Stimulated activated CD8-positive, alpha-beta memory T cell treated with anti-CD3 and anti-CD28 coated beads, Interleukin-15, amount 100 ng/mL, for 1 hour (primary cell): ENCODE measurements around the gene TTL.
A peak's percentile ranks its signal among the peaks of the same experiment; 100 is the strongest.
"Not testable (repeated sequence)": the region's sequence is repeated elsewhere in the genome, so short reads cannot be mapped to it uniquely, and the experiment has no call there.

ENCODE experiments used
- DNase-seq: peaks from one replicate; pipeline ENCODE4 v3.0.0-alpha.2; 2020; ENCODE audit warnings: low read depth

Gene TTL

DNA sequence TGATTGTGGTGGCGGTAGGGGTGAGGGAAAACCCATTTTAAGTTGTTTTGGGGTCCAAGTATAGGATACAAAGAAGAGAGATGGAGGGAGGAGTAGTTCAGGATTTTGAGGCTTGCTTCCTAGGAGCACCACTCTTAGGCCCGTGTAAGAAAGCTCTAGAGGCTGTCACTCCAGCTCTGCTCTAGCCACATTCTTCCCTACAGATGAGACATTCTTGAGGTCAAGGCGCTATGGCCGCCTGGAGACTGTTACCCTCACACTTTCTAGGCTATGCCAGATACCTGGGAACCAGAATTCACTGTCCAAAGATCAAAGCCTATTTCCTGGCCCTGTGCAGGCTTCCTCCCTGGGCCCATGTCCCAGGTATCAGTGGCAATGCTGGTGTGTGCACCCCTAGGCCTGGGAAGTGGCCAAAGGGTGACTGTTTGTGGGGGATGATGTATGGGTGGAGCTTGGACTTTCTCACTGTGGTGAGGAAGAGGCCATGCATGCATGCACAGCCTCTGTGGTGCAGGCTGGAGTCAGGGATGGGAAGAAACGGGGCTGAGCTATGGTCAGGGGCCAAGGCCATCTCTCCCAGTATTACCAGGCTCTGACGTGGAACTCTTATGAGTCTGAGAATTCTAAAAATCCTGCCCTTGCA lies 7.0 kb upstream of the TTL start:
- DNase-seq = no peak

DNA sequence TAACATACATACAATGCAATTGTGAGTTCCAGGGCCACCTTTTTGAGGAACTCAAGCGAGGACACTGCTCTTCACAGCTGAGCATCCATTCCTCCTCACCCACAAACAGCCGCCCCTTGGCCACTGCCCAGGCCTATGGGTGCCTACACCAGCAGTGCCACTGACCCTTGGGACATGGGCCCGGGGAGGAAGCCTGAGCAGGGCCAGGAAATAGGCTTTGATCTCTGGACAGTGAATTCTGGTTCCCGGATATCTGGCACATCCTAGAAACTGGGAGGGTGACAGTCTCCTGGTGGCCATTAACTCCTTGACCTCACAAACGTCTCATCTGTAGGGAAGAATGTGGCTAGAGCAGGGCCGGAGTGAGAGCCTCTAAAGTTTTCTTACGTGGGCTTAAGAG lies 5.5 kb upstream of the TTL start:
- no peak for DNase-seq

DNA sequence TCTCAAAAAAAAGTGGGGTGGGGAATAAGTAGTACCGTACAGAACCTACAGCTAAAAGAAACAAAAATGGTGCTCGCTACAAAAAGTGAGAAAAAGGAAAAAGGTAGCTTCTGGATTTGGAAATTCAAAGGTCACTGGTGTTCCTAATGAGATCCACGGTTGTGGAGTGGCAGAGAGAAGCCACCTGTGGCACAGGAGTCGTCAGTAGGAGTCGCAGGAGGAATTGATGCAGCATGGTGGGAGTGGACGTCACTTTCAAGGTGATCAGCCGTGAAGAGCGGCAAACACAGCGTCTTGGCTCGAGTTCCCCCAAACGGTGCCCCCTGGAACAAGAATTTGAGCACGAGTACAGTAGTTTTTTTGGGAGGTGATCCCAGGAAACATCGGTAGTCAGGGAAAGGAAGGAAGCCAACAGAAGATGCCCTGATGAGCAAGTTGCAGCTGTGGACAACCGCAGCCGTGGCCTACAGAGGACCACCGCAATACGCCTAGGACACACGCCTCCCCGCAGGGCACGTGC lies 1.4 kb upstream of the TTL start:
- no peak for DNase-seq

DNA sequence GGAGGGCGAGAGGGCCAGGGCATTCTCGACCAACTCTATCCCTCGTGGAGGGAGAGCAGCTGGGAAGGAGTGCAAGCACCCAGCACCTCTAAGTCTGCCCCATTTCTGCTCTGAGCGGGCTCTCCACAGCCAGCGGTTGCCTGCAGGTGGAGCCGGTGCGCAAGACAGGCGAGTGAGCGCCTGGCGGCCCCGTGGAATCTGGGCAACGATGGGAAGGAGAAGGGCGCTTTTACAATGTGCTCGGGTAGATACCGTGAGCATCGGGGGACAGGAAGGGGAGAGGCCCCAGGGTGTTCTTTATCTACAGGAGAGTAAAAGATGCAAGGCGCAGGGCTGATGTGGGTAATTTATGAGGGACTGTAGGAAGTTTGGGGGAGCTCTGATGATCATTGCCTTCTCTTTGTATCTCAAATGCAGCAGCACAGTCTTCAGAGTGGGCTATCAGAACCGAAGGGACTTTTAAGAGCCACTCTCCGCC lies 867 bp upstream of the TTL start:
- DNase-seq = peak; percentile 67

DNA sequence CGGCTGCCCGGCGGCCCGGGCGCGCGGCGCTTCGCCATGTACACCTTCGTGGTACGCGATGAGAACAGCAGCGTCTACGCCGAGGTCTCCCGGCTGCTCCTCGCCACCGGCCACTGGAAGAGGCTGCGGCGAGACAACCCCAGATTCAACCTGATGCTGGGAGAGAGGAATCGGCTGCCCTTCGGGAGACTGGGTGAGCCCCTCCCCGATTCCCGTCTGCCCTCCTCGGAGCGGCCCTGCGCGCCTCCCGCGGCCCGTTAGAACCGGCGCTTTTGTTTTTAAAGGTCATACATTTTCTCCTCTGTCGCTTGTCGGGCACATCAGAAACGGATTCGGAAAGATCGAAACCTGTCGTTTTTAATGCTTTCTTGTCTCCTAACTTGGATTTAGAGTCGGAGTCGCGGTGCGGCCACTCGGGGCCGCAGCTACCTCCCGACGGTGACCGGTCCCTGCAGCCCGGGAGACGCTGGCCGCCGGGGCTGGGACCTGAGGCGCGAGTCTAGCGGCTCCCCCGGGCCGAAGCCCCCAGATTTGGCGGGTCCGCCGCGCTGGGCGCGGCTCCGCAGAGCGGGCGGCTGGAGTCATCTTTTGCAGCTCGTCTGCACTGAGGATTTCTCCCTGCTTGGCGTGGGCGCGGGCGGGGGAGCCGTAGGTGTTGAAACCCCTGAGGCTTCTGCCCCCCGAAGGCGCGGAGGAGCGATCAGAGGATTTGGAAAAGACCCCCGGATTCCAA lies 519 bp downstream of the TTL start:
- no peak for DNase-seq

DNA sequence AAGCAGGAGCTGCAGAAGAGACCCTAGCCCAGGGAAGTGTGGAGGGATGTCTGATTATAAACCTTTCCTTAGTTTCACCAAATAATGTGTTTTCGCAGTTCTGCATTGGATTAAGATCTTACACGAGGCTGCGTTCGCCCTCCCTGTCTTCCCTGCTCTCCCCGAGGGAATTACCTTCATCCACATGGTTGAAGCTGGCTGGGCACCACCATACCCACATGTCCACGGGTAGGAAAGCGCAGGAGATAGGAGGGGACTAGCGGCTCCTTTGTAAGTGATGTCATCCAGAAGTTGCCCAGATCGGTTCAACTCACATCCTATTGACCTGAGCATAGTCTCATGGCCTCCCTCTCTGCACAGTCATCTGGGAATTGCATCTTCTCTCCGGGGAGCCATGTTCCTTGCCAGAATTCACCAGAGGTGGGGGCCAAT lies 1.1 kb downstream of the TTL start:
- no peak for DNase-seq

DNA sequence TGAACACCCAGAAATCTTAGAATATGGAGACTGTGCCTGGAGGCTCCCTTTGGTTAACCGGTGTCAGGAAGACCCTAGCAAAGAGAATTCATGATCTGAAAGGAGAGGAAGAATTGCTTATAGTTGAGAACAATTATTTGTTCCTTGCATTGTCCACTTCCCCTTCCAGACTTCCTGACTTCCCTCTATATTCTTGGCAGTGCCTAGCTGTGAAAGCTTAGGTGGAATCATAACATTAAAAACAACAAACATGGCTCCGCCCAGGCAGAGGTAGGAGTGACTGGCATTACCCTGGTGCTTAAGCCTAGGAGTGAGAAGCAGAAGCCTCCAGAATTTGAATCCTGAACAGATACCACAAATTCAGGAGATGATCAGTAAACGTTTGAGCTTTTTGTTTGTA lies 1.9 kb downstream of the TTL start:
- no peak for DNase-seq

DNA sequence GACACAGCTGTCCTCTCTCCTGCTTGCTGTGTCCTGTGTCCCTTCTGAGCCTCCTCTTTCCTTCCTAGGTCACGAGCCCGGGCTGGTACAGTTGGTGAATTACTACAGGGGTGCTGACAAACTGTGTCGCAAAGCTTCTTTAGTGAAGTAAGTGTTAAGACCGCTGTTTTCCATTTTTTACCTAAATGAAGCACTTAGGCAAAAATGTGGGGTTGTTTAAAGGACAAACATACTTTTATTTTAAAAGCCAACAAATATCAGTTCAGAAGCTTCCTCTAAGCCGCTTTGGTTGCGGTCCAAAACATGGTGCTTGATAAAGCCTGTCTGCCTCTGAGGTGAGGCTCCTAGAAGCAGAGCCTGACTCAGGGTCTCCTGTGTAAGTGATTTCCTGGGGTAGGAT lies 3.9 kb downstream of the TTL start:
- no peak for DNase-seq

DNA sequence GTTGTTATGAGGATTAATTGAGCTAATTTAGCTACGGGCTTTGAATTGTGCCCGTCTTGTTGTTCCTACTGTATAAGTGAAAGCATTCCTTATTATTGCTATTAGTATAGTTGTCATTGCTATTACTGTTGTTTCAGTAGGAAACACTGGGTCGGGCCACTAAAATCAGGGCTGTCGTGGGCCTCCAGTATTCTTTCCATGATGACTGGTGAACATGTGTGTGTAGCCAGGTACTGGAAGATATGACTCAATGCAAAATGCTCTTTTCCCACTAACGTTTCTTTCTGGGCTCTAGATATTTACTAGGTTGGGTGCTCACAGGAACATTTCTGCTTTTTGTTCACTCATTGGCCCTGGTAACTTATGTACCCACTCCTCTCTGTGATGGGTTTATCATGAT lies 4.9 kb downstream of the TTL start:
- DNase-seq = no peak

DNA sequence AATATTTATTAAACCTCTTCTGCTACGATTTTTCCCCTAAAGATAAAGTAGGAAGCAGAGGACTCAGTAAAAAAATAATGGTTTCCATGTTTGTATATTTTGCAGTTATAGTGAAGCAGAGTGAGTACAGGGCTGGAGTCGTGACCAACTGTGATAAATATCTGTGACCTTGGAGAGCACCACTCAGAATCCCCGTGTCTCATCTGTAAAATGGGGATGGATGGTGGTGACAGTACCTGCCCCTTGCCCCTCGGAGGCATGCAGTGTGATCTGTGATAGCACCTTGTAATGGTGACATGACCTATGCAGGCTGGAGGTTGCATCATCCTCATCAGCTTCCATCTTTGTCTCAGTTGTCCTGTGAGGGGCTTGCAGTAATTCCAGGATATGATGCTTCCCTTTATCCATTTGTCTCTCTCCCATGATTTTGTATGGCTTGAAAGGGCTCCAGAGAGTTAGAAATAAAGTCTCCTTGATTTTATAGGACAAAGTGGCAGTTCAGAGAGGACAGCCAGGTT lies 5.5 kb downstream of the TTL start:
- DNase-seq = no peak

DNA sequence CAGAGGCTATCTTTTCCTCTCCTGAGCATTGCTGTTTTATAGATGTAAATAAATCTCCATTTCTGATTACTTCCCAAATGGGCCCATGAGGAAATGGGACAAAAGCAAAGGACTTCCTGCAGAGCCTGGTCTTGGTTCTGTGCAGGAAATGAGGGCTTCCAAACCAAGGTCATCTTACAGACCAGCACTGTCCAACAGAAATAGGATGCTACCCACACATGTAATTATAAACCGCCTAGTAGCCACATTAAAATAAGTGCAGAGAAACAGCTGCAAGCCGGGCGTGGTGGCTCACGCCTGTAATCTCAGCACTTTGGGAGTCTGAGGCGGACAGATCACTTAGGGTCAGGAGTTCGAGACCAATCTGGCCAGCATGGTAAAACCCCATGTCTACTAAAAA lies 6.2 kb downstream of the TTL start:
- DNase-seq = no peak

DNA sequence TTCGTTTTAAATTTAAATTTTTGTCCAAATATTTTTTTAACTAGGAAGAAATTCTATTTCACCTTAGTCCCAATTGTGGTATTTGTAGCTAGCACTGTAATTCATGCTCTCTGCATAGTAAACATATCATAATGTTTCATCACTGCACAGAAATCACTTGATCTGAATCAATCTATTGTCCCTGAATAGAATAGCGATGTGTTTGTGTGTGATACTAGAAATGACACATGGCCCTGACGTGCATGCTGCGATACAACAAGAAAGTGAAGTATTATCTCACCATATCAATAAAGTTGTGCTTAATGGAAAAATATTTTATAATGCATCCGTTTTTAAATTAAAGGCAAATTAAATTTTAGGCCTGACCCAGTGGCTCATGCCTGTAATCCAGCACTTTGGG lies 10.0 kb downstream of the TTL start:
- no peak for DNase-seq

DNA sequence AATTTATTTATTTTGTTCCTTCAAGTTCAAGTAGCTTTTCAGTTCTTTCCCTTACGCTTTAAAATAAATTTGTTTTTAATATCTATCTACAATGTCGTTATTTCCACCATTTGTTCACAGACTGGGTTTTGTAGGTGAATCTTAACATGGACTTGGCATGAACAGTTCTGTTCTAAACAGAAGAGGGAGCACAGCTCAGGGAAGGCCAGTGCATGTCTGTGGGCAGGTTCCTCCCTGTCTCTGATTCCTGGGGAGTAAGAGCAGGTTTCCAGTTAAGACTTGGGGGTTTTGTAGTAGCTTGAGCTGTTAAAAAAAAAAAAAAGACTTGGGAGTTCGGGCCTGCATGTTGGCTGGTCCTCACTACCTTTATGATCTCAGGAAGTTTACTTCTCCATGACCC lies 11.1 kb downstream of the TTL start:
- no peak for DNase-seq

DNA sequence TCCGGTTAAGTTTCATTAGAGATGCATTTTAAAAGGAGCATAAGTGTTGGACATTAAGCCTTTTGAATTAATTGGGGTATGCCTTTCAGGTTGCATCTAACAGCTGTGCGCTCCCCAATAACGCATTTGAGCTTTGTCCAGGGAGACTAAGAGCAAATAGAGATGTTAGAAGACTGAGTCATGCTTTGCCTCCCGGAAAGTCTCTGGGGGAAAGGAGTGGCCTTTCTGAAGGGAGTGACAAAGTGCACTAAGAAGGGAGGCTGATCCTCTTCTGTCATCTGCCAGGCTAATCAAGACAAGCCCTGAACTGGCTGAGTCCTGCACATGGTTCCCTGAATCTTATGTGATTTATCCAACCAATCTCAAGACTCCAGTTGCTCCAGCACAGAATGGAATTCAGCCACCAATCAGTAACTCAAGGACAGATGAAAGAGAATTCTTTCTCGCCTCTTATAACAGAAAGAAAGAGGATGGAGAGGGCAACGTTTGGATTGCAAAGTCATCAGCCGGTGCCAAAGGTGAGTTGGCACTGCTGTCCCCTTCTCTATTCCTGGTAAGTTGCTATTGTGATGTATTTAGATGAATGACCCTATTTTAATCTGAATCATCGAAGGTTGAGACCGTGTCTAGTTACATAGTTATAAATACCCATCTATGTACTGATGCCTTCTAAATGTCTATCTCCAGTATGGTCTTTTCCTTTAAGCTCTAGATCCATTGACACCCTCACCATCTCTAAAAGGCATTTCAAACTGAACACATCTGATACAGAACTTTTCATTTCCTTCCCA lies 12.1 kb downstream of the TTL start:
- no peak for DNase-seq

DNA sequence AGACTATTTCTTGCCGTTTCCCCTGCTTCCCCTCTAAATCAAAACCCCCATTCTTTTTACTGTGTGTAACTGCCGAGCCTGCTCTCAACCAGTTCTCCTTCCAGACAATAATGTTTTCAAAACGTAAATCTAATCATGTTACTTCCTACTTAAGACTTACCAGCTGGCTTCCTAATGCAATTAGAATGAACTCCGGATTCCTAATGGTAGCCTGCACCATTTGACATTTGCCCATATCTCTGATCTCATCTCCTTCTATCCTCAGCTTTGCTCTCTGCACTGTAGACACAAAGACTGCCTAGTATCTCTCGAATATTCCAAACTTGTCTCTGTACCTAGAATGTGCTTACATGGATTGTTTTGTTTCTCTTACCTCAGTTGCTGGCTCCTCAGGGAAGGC lies 12.9 kb downstream of the TTL start:
- no peak for DNase-seq

DNA sequence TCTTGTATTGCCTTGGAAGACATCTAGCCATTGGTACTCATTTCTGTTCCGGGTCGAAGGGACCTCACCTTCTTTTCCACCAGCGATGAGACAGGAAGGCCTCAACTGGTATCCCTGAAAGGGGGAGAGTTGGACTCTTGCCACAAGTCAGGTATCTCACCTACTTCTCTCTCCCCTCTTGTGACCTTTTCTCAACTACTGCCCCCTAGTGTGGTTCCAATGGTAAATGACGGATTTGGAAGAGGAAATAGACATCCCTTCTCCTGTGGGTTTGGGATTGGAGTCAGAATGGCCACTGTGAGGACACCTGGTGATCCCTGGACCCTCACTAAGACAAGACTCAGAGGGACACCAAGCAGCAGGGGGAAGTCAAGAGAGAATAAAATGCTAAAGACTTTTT lies 13.9 kb downstream of the TTL start:
- not testable (repeated sequence) for DNase-seq

DNA sequence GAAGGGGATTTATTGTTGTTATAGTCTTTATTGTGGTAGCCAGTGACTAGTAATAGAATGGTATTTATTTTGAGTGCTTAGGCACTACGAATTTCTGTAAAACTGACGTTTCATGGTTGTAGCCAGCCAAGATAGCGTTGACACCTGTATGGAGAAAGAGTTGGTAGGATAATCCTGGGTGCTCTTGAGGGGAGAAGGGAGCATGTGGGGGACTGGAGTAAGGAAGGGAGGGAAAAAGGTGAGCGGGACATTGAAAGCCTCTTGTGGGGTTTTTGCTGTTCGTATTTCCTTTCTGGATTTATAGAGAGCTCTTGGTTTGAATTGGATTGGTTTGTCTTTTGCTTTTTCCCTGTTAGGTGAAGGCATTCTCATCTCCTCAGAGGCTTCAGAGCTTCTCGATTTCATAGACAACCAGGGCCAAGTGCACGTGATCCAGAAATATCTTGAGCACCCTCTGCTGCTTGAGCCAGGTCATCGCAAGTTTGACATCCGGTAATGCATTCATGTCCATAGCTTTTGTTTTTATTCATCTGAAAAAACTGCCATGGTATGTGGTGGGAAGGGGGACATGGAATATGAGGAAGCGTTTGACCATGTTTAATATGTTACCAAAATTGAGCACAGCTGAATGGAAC lies 19.0 kb downstream of the TTL start:
- peak; percentile 21 for DNase-seq

DNA sequence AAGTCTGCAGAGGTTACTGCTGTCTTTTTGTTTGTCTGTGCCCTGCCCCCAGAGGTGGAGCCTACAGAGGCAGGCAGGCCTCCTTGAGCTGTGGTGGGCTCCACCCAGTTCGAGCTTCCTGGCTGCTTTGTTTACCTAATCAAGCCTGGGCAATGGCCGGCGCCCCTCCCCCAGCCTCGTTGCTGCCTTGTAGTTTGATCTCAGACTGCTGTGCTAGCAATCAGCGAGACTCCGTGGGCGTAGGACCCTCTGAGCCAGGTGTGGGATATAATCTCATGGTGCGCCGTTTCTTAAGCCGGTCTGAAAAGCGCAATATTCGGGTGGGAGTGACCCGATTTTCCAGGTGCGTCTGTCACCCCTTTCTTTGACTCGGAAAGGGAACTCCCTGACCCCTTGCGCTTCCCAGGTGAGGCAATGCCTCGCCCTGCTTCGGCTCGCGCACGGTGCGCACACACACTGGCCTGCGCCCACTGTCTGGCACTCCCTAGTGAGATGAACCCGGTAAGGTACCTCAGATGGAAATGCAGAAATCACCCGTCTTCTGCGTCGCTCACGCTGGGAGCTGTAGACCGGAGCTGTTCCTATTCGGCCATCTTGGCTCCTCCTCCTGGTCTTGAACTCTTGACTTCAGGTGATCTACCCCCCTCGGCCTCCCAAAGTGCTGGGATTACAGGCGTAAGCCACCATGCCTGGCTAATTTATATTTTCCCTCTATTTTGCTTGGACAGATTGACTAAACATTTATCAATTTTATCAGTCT lies 27.5 kb downstream of the TTL start:
- not testable (repeated sequence) for DNase-seq

DNA sequence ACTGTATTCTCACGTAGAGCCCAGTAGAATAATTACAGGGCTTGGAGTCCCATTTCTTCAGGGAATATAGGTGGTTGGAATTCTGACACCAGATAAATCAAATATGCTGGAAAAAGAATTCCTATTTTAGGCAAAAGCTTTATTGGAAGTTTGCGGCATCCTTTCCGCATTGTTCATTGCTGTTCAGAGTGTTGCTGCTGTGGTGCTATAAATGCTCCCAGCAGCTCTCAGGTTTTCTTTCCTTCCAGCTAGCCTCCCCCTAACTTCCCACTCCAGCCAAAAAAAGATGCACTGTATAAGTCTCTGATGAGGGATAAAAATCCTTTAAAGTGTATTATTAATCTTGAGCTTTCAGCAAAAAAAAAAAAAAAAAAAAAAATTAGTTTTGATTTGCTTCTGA lies 34.8 kb downstream of the TTL start:
- no peak for DNase-seq

DNA sequence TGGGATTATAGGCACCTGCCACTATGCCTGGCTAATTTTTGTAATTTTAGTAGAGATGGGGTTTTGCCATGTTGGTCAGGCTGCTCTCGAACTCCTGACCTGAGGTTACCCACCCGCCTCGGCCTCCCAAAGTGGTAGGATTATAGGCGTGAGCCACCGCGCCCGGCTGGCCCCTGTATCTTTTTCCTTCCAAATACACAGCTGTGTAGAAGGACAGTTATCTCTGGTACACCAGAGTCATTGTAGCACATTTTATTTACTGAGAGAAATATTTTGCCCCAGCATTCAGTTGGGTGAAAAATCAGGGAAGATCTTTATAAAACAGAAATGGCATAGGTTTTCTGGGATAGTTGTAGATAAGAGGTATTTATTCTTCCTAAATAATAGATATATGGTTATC lies 36.9 kb downstream of the TTL start:
- DNase-seq = no peak

DNA sequence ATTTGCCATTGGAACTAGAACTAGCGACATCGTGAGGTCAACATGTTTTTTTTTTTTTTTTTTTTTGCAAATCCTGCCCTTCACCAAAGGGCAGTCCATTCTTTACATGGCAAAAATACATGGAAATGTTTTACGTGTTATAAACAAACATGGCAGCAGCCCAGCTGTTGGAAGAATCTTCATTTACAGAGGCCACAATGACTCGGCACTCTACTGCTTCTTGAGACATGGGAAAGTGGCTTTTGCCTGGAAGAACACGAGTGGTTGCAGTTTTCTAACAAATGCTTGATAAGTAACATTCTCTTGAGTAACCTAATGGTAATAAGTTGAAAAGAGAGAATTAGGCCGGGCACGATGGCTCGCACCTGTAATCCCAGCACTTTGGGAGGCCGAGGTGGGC lies 37.5 kb downstream of the TTL start:
- DNase-seq = no peak
